Colonic mucosa (tissue), 4 donors: ENCODE data around the gene AQP12A. TPM values are rescaled to one million over a fixed set of nuclear protein-coding genes. Genes with fewer than 3 reads are reported as not detected.

ENCODE experiments used
- DNase-seq: peaks from one replicate; pipeline ENCODE4 v3.0.0-alpha.2; 2020
- H3K27ac ChIP-seq: fragments of 200-600 bp; one replicate; pipeline ENCODE4 v1.8.0; 2021
- H3K27me3 ChIP-seq: fragments of 200-600 bp; one replicate; pipeline ENCODE4 v1.8.0; 2021
- H3K36me3 ChIP-seq: fragments of 200-600 bp; one replicate; pipeline ENCODE4 v1.8.0; 2021
- H3K4me1 ChIP-seq: fragments of 200-600 bp; one replicate; pipeline ENCODE4 v1.8.0; 2021; ENCODE audit warnings: mild to moderate bottlenecking
- H3K4me3 ChIP-seq: fragments of 200-600 bp; one replicate; pipeline ENCODE4 v1.8.0; 2021
- H3K9ac ChIP-seq, 2 donors: one replicate each; pipeline ENCODE4 v1.7.0; 2013; ENCODE audit warnings: control low read depth in 2 of 2, low read depth in 2 of 2, low read length in 2 of 2
- H3K9me3 ChIP-seq: fragments of 200-600 bp; one replicate; pipeline ENCODE4 v1.8.0; 2021
- intact Hi-C: fragments of 100-400 bp; cut with DNase I; formaldehyde crosslinking; loops from one replicate; pipeline ENCODE4 v1.14.1; 2022
- total RNA-seq, 2 donors: library from RNA; stranded (reverse); fragmentation: NEBNext Ultra II Directional in 1 of 2; extraction: Animal tissue kit (Norgen Biotek cat#: 25700) in 1 of 2; gene quantifications; one replicate each; pipeline ENCODE4 v1.2.1, GENCODE V29; 2021
- TF ChIP-seq, protein P1 (sequence below): fragments of 200-600 bp; IDR thresholded peaks from one replicate; pipeline ENCODE4 v1.8.0; 2022; ENCODE audit warnings: antibody characterized with exemption, mild to moderate bottlenecking
- donor health status: healthy.
- donor health status: DM: no; HTN: no; CAD: no.
- donor health status: DM: no; HTN: no; CAD: no.

Gene AQP12A
- total RNA-seq, 2 donors from 2014 or later, result 9.0 to 20.5 TPM

DNA sequence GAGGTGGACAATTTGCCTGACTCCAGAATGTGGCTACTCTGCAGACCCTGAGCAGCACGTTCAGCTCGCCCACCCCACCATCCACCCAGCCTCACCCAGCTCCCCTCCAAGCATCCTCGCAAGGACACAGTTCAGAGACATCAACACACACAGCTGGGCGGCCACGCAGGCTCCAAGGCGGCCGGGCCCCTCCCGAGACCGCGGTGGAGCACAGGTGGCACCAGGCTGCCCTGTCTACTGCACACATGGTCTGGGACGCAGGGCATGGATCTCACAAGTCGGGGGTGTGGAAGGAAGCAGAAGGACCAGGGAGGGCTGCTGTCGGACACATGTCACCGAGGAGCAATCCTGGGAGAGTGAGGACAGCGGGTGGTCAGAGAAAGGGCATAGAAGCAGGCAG lies 36.2 kb downstream of the AQP12A start:
- Histone ChIP-seq H3K4me1 (no peaks in the 10 kb centered on the region), H3K27ac (no peak overlapping the region), H3K9ac (no peak overlapping the region), H3K36me3 (no peaks in the 10 kb centered on the region), H3K27me3 (no peaks in the 10 kb centered on the region), H3K9me3 (no peaks in the 10 kb centered on the region), H3K4me3 (no peak overlapping the region)
- intact Hi-C loops, result no loop called here
- TF ChIP-seq, protein P1, sequence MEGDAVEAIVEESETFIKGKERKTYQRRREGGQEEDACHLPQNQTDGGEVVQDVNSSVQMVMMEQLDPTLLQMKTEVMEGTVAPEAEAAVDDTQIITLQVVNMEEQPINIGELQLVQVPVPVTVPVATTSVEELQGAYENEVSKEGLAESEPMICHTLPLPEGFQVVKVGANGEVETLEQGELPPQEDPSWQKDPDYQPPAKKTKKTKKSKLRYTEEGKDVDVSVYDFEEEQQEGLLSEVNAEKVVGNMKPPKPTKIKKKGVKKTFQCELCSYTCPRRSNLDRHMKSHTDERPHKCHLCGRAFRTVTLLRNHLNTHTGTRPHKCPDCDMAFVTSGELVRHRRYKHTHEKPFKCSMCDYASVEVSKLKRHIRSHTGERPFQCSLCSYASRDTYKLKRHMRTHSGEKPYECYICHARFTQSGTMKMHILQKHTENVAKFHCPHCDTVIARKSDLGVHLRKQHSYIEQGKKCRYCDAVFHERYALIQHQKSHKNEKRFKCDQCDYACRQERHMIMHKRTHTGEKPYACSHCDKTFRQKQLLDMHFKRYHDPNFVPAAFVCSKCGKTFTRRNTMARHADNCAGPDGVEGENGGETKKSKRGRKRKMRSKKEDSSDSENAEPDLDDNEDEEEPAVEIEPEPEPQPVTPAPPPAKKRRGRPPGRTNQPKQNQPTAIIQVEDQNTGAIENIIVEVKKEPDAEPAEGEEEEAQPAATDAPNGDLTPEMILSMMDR, result no peak
- no peak for DNase-seq

DNA sequence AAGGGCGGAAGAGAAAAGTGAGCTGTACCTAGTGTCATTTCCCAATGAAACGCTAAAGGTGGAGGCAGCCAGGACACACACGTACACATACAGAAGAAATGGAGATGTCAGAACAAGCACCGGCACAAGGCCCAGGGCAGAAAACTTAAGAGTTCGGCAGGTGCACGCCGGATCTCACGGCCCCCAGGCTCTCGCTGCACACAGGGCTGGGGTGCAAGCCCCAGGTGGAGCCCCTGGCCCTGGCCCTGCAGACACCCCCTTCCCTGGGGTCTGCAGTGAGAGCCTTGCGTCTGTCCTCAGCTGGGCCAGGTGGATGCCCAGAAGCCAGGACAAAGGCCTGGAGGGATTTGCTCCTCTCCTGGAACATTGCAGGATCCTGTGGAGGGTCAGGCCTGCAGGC lies 36.7 kb downstream of the AQP12A start:
- Histone ChIP-seq H3K27me3 (no peaks in the 10 kb centered on the region), H3K4me1 (no peaks in the 10 kb centered on the region), H3K9ac (no peak overlapping the region), H3K36me3 (no peaks in the 10 kb centered on the region), H3K4me3 (no peak overlapping the region), H3K27ac (no peak overlapping the region), H3K9me3 (no peaks in the 10 kb centered on the region)
- intact Hi-C loops, result no loop called here
- TF ChIP-seq, protein P1, result no peak
- DNase-seq, result no peak

DNA sequence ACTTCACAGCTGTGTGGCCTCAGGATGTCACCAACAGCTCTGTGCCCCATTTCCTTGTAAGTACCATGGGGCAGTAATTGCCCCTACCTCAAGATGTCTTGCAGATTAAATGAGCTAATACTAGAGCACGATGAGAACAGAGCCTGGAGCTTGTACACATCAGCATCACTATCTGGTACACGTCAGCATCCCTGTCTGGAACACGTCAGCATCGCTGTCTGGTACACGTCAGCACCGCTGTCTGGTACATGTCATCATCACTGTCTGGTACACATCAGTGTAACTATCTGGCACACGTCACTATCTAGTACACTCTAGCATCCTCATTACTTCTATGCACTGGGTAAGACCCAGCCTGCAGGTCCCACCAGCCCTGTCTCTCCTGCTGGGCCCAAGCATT lies 37.2 kb downstream of the AQP12A start:
- Histone ChIP-seq H3K9me3 (no peaks in the 10 kb centered on the region), H3K4me3 (no peak overlapping the region), H3K4me1 (no peaks in the 10 kb centered on the region), H3K9ac (no peak overlapping the region), H3K36me3 (no peaks in the 10 kb centered on the region), H3K27me3 (no peaks in the 10 kb centered on the region), H3K27ac (no peak overlapping the region)
- TF ChIP-seq, protein P1, result no peak
- no peak for DNase-seq
- intact Hi-C loops, result no loop called here

DNA sequence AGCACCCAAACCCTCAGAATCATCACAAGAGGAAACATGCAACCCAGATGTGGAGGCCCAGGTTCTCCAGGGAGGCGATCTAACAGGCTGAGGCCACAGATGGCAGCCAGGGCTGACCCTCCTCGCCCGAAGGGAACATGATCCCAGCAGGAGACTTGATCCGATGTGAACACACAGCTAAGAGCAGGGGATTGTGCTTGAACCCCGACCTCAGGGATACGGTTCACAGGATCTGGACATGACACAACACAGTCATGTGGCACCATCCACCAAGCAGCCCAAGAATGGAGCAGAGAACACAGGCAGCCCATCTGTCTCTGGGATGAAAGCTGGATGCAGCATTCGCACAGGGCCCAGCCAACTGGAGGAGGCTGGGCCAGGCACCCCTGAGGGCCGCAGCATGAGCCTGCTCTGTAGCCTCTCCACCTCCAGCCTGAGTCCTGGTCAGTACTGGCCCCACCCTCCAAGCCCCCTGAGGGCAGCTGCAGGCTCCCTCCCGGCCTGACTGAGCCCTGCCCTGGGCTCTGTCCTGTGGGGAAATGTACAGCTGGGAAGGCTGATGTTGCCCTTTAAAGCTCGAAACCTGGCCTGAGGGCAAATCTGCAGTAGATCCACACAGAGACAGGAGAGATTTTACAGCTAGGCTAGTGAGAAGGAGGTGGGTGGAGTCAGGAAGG lies 39.0 kb downstream of the AQP12A start:
- Histone ChIP-seq H3K36me3 (no peaks in the 10 kb centered on the region), H3K9me3 (no peaks in the 10 kb centered on the region), H3K27ac (no peak overlapping the region), H3K27me3 (no peaks in the 10 kb centered on the region), H3K4me3 (no peak overlapping the region), H3K9ac (no peak overlapping the region), H3K4me1 (no peaks in the 10 kb centered on the region)
- intact Hi-C loops, result no loop called here
- no peak for DNase-seq
- TF ChIP-seq, protein P1, result no peak

DNA sequence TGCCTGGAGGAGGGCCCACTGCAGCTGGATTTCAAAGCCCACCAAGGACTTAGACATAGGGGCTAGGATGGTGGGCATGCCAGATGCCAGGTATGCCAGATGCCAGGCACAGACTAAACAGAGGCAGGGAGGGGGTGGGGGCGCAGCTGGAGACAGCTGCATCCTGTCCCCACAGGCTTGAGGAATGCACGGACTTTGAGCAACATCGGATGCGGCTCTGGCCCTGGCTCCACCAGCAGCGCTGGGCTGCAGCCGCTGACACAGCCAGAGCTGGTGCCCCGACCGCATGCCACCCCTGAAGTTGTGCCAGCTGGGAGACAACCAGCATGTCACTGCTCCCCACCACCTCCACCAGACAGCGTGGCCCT lies 39.5 kb downstream of the AQP12A start:
- intact Hi-C loops, result no loop called here
- H3K27ac ChIP-seq, result no peak overlapping the region
- no peaks in the 10 kb centered on the region for H3K27me3 ChIP-seq
- no peak overlapping the region for H3K9ac ChIP-seq
- no peaks in the 10 kb centered on the region for H3K9me3 ChIP-seq
- no peak overlapping the region for H3K4me3 ChIP-seq
- no peaks in the 10 kb centered on the region for H3K36me3 ChIP-seq
- H3K4me1 ChIP-seq, result no peaks in the 10 kb centered on the region
- TF ChIP-seq, protein P1, result no peak
- DNase-seq, result no peak
